Esophagus squamous epithelium (tissue), 4 donors: Measurements from ENCODE around the gene CEP250.

Experiments used
- CTCF ChIP-seq, 6 experiments: fragments of 450-650 bp in 4 of 6; fragments of 200-600 bp in 2 of 6; sonication (generic) in 2 of 6; IDR thresholded peaks; one replicate each; pipeline ENCODE4 v1.5.1; 2016 to 2019; ENCODE audit warnings: antibody characterized with exemption in 6 of 6, mild to moderate bottlenecking in 4 of 6, moderate library complexity in 4 of 6
- POLR2A ChIP-seq, 4 donors: fragments of 450-650 bp; IDR thresholded peaks; one replicate each; pipeline ENCODE4 v1.6.1; 2017; ENCODE audit warnings: antibody characterized with exemption in 4 of 4, mild to moderate bottlenecking in 4 of 4, moderate library complexity in 3 of 4

- TF ChIP-seq CTCF (IDR thresholded peaks at IDR 0.05) (no peak), POLR2A (IDR thresholded peaks at IDR 0.05) (no peak)
Observed at GRCh38 chr20:35542990-35543389, 87.6 kb downstream of the CEP250 start.
